Endothelial cell (in vitro differentiated cells): ENCODE measurements around the gene SEMA3G. TPM values are rescaled to one million over a fixed set of nuclear protein-coding genes. Genes with fewer than 3 reads are reported as not detected.

Experiments used
- DNase-seq: peaks from one replicate; pipeline ENCODE4 v3.0.0; 2021; ENCODE audit warnings: low spot score
- H3K27ac Mint-ChIP-seq: one replicate; pipeline ENCODE4 v1.8.0; 2021; ENCODE audit warnings: mixed read lengths, inconsistent platforms; ENCODE audit not compliant: unreplicated experiment
- H3K27me3 Mint-ChIP-seq: one replicate; pipeline ENCODE4 v1.8.0; 2021; ENCODE audit warnings: mild to moderate bottlenecking, moderate library complexity, mixed read lengths, inconsistent platforms; ENCODE audit not compliant: unreplicated experiment
- H3K36me3 Mint-ChIP-seq: one replicate; pipeline ENCODE4 v1.8.0; 2021; ENCODE audit warnings: mild to moderate bottlenecking, low read depth, mixed read lengths, inconsistent platforms; ENCODE audit not compliant: unreplicated experiment
- H3K4me1 Mint-ChIP-seq: one replicate; pipeline ENCODE4 v1.8.0; 2021; ENCODE audit warnings: mild to moderate bottlenecking, mixed read lengths, inconsistent platforms; ENCODE audit not compliant: unreplicated experiment
- H3K4me3 Mint-ChIP-seq: one replicate; pipeline ENCODE4 v1.8.0; 2021; ENCODE audit warnings: mild to moderate bottlenecking, mixed read lengths, inconsistent platforms; ENCODE audit not compliant: unreplicated experiment
- H3K9me3 Mint-ChIP-seq: one replicate; pipeline ENCODE4 v1.8.0; 2021; ENCODE audit warnings: mixed read lengths, inconsistent platforms; ENCODE audit not compliant: unreplicated experiment
- CTCF ChIP-seq: fragments of 200-600 bp; sonication (generic); IDR thresholded peaks from one replicate; pipeline ENCODE4 v1.5.0; 2021; ENCODE audit warnings: antibody characterized with exemption; ENCODE audit not compliant: unreplicated experiment
- total RNA-seq: library from RNA; stranded (reverse); fragmentation: NEBNext Ultra II Directional; extraction: Animal tissue kit (Norgen Biotek cat#: 25700); gene quantifications from one replicate; pipeline ENCODE4 v1.2.1, GENCODE V29; 2021; ENCODE audit not compliant: unreplicated experiment

The SEMA3G gene
- total RNA-seq, 1 donor from 2014 or later, result 175 TPM

DNA sequence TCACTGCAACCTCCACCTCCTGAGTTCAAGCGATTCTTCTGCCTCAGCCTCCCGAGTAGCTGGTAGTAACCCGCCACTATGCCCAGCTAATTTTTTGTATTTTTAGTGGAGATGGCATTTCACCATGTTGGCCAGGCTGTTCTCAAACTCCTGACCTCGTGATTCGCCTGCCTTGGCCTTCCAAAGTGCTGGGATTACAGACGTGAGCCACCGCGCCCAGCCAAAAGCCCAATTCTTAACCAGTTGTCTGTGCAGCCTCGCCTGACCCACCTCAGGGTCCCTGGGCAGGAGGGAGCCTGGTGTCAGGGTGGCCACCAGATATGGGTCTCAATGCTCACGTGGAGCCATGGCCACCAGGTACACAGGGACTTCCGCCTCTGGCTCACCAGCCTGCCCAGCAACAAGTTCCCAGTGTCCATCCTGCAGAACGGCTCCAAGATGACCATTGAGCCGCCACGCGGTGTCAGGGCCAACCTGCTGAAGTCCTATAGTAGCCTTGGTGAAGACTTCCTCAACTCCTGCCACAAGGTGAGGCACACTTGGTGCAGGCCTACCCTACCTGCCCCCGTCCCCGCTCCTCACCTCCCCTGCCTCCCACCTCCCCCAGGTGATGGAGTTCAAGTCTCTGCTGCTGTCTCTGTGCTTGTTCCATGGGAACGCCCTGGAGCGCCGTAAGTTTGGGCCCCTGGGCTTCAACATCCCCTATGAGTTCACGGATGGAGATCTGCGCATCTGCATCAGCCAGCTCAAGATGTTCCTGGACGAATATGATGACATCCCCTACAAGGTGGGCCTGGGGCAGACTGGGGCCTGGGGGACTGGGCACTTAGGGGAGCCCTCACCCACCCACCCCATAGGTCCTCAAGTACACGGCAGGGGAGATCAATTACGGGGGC is 48.6 kb downstream of the SEMA3G start:
- TF ChIP-seq CTCF, result no peak
- H3K4me1 Mint-ChIP-seq, result no peaks in the 10 kb centered on the region
- peaks cover 10% of the 10 kb centered on the region for H3K27me3 Mint-ChIP-seq
- no peaks in the 10 kb centered on the region for H3K9me3 Mint-ChIP-seq
- H3K27ac Mint-ChIP-seq, result no peak overlapping the region
- H3K4me3 Mint-ChIP-seq, result no peak overlapping the region
- no peak for DNase-seq
- peaks cover 9% of the 10 kb centered on the region for H3K36me3 Mint-ChIP-seq

- Mint-ChIP-seq H3K27ac (no peak overlapping the region), H3K4me1 (no peaks in the 10 kb centered on the region), H3K9me3 (no peaks in the 10 kb centered on the region), H3K36me3 (peaks cover 4% of the 10 kb centered on the region), H3K27me3 (peaks cover 10% of the 10 kb centered on the region), H3K4me3 (no peak overlapping the region)
- no peak for TF ChIP-seq CTCF
- no peak for DNase-seq
These were observed 49.4 kb downstream of the SEMA3G start for GRCh38 chr3:52395503-52395865.

GRCh38 chr3:52394751-52395502 is 50.0 kb downstream of the SEMA3G start:
- Mint-ChIP-seq H3K9me3 (no peaks in the 10 kb centered on the region), H3K4me1 (no peaks in the 10 kb centered on the region), H3K27me3 (peaks cover 15% of the 10 kb centered on the region), H3K36me3 (no peaks in the 10 kb centered on the region), H3K4me3 (no peak overlapping the region), H3K27ac (peak overlapping the region; percentile 14)
- no peak for DNase-seq
- no peak for TF ChIP-seq CTCF

- no peak for DNase-seq
- peaks cover 15% of the 10 kb centered on the region for H3K27me3 Mint-ChIP-seq
- peak overlapping the region; percentile 14 for H3K27ac Mint-ChIP-seq
- no peaks in the 10 kb centered on the region for H3K9me3 Mint-ChIP-seq
- TF ChIP-seq CTCF, result no peak
- no peaks in the 10 kb centered on the region for H3K36me3 Mint-ChIP-seq
- H3K4me3 Mint-ChIP-seq, result no peak overlapping the region
- H3K4me1 Mint-ChIP-seq, result no peaks in the 10 kb centered on the region
These were observed 50.8 kb downstream of the SEMA3G start for GRCh38 chr3:52393959-52394670.
